OCI-LY3 (cell line): ENCODE data around the gene FAM169A.

ENCODE experiments used
- EZH2phosphoT487 ChIP-seq: fragments of 200-600 bp; shearing (Covaris generic); IDR thresholded peaks from 2 replicates; pipeline ENCODE4 v1.6.1; 2018; ENCODE audit warnings: antibody characterized with exemption, mixed run types, low read depth
- TF ChIP-seq, protein P1 (sequence below): fragments of 200-600, 300-600 bp; sonication (generic); IDR thresholded peaks from 2 replicates; pipeline ENCODE4 v1.5.1; 2014; ENCODE audit warnings: antibody characterized with exemption, low read length, low read depth

DNA sequence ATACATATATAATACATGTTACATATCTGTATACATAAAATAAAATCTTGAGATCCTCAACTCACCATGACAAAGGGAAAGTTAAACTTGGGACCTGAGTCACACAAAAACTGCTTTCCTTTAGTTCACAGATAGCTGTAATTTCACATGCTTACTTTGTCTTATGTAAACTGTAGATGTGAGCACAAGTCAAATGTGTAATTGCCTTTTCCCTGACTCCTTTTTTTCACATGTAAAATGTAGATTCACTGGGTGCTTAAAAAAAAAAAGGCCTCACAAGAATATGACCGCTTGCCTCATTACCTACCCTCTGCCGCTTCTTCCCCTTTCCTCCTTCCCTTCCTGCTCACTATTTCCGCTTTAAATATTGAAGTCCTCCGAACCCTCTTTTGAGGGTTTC is 21.9 kb upstream of the FAM169A start:
- TF ChIP-seq, protein P1, sequence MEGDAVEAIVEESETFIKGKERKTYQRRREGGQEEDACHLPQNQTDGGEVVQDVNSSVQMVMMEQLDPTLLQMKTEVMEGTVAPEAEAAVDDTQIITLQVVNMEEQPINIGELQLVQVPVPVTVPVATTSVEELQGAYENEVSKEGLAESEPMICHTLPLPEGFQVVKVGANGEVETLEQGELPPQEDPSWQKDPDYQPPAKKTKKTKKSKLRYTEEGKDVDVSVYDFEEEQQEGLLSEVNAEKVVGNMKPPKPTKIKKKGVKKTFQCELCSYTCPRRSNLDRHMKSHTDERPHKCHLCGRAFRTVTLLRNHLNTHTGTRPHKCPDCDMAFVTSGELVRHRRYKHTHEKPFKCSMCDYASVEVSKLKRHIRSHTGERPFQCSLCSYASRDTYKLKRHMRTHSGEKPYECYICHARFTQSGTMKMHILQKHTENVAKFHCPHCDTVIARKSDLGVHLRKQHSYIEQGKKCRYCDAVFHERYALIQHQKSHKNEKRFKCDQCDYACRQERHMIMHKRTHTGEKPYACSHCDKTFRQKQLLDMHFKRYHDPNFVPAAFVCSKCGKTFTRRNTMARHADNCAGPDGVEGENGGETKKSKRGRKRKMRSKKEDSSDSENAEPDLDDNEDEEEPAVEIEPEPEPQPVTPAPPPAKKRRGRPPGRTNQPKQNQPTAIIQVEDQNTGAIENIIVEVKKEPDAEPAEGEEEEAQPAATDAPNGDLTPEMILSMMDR: no peak
- TF ChIP-seq EZH2phosphoT487: no peak
